ENCODE results near the gene ALDH18A1. TPM values are rescaled to one million over a fixed set of nuclear protein-coding genes. Genes with fewer than 3 reads are reported as not detected.

ALDH18A1 gene
- total RNA-seq, 1 donor from 2014 or later = 29.1 TPM

- no peaks in the 10 kb centered on the region for H3K9me3 ChIP-seq
- no peak overlapping the region for H3K4me3 ChIP-seq
- no peak for DNase-seq (ENCODE audit: low spot score in 2 of 2)
- intact Hi-C loops (cut with DNase I) = no loop called here
- H3K4me1 ChIP-seq = no peaks in the 10 kb centered on the region
- TF ChIP-seq, protein P1, sequence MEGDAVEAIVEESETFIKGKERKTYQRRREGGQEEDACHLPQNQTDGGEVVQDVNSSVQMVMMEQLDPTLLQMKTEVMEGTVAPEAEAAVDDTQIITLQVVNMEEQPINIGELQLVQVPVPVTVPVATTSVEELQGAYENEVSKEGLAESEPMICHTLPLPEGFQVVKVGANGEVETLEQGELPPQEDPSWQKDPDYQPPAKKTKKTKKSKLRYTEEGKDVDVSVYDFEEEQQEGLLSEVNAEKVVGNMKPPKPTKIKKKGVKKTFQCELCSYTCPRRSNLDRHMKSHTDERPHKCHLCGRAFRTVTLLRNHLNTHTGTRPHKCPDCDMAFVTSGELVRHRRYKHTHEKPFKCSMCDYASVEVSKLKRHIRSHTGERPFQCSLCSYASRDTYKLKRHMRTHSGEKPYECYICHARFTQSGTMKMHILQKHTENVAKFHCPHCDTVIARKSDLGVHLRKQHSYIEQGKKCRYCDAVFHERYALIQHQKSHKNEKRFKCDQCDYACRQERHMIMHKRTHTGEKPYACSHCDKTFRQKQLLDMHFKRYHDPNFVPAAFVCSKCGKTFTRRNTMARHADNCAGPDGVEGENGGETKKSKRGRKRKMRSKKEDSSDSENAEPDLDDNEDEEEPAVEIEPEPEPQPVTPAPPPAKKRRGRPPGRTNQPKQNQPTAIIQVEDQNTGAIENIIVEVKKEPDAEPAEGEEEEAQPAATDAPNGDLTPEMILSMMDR (IDR thresholded peaks at IDR 0.05) = no peak
- peaks cover 9 to 51% of the 10 kb centered on the region in 2 donors for H3K36me3 ChIP-seq
- no peak overlapping the region for H3K27ac ChIP-seq
- no peaks in the 10 kb centered on the region for H3K27me3 ChIP-seq
Measured at GRCh38 chr10:95648138-95648537, 8.4 kb downstream of the ALDH18A1 start.

DNA sequence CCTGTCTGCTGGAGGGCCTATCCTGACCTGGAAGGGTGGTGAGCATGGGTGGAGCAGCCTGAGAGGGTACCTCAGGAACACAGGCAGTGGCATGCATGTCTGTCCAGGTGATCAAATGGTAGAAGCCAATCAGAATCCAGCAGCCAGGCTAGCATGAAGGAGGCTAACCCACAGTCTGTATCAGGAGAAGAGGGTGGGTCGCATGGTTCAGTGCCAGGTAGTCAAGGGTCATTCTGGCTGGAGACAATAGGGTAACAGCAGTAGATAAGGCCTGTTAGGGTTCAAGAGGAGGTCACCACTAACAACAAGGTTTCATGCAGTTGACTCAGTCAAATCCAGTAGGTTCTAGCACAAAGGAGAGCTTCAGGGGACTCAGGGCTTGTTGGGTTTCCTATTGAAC, 10.4 kb downstream of the ALDH18A1 start:
- H3K27me3 ChIP-seq = no peaks in the 10 kb centered on the region
- no peaks in the 10 kb centered on the region for H3K4me1 ChIP-seq
- H3K36me3 ChIP-seq = peaks cover 17 to 50% of the 10 kb centered on the region in 2 donors
- intact Hi-C loops (cut with DNase I) = no loop called here
- TF ChIP-seq, protein P1 (IDR thresholded peaks at IDR 0.05) = no peak
- no peaks in the 10 kb centered on the region for H3K9me3 ChIP-seq
- no peak overlapping the region for H3K27ac ChIP-seq
- no peak for DNase-seq (ENCODE audit: low spot score in 2 of 2)
- no peak overlapping the region for H3K4me3 ChIP-seq

DNA sequence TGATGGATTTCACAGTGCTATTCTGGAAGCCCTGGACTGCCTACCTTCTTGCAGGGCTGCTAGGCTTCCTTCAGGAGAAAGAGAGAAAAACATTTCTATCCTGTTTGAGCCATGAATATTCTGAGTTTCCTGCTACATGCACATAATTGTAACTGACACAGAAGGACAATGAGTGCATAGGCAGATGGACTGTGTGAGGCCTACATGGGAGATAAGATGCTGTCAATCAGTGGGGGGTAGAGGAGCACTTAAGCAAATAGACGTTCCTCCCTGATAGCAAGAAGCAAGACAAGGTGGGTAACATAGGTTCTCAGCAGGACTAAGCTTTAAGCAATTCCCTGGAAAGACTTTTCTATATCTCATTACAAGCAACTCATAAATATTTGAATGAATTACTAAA, 11.6 kb downstream of the ALDH18A1 start:
- no peak for DNase-seq (ENCODE audit: low spot score in 2 of 2)
- Histone ChIP-seq H3K36me3 (peaks cover 26 to 47% of the 10 kb centered on the region in 2 donors), H3K27ac (no peak overlapping the region), H3K4me1 (no peaks in the 10 kb centered on the region), H3K27me3 (no peaks in the 10 kb centered on the region), H3K4me3 (no peak overlapping the region), H3K9me3 (no peaks in the 10 kb centered on the region)
- TF ChIP-seq, protein P1 (IDR thresholded peaks at IDR 0.05) = no peak
- intact Hi-C loops (cut with DNase I) = no loop called here

GRCh38 chr10:95640891-95641315, 15.6 kb downstream of the ALDH18A1 start:
- TF ChIP-seq, protein P1 (IDR thresholded peaks at IDR 0.05) = no peak
- Histone ChIP-seq H3K36me3 (peaks cover 46 to 71% of the 10 kb centered on the region in 2 donors), H3K9me3 (no peaks in the 10 kb centered on the region), H3K4me3 (no peak overlapping the region), H3K27me3 (no peaks in the 10 kb centered on the region), H3K4me1 (no peaks in the 10 kb centered on the region), H3K27ac (no peak overlapping the region)
- intact Hi-C loops (cut with DNase I) = no loop called here
- DNase-seq (ENCODE audit: low spot score in 2 of 2) = no peak

- intact Hi-C loops (cut with DNase I) = no loop called here
- Histone ChIP-seq H3K9me3 (no peaks in the 10 kb centered on the region), H3K27ac (no peak overlapping the region), H3K27me3 (no peaks in the 10 kb centered on the region), H3K4me1 (no peaks in the 10 kb centered on the region), H3K36me3 (peaks cover 60 to 79% of the 10 kb centered on the region in 2 donors), H3K4me3 (no peak overlapping the region)
- no peak for DNase-seq (ENCODE audit: low spot score in 2 of 2)
- TF ChIP-seq, protein P1 (IDR thresholded peaks at IDR 0.05) = no peak
Measured at GRCh38 chr10:95637911-95638310, 18.6 kb downstream of the ALDH18A1 start.

DNA sequence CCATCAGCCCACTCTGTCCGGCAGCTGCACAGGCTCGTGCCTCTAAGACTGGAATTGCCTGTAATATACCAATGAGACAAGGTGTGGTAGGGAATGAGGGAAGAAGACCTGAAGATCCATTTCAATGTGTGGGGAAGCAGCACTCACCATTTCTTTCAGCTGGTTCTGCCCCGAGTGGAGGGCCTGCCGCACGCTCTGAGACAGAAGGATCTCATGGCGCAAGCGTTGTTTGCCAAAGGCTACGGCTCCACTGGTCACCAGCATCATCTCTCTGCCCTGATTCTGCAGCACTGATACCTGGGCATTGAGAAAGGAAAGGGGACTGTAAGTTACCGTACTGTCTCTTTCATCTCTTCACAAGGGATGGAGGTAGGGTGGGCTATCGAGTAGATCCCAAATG, 19.4 kb downstream of the ALDH18A1 start:
- no peak for DNase-seq (ENCODE audit: low spot score in 2 of 2)
- Histone ChIP-seq H3K4me3 (no peak overlapping the region), H3K9me3 (no peaks in the 10 kb centered on the region), H3K27me3 (no peaks in the 10 kb centered on the region), H3K27ac (no peak overlapping the region), H3K4me1 (no peaks in the 10 kb centered on the region), H3K36me3 (peaks cover 60 to 79% of the 10 kb centered on the region in 2 donors)
- TF ChIP-seq, protein P1 (IDR thresholded peaks at IDR 0.05) = no peak
- intact Hi-C loops (cut with DNase I) = no loop called here

Data from ascending aorta (tissue), 2 donors.